Measurements from ENCODE around the gene PTCHD4. TPM values are rescaled to one million over a fixed set of nuclear protein-coding genes. Genes with fewer than 3 reads are reported as not detected.
A peak's percentile ranks its signal among the peaks of the same experiment; 100 is the strongest.
"Not testable (repeated sequence)": the region's sequence is repeated elsewhere in the genome, so short reads cannot be mapped to it uniquely, and the experiment has no call there.

PTCHD4 gene
- total RNA-seq, 1 donor from 2014 or later, result 0.52 TPM

- no peak overlapping the region for H3K27ac ChIP-seq (ENCODE audit: low read depth, low read length)
- no peak overlapping the region for H3K4me3 ChIP-seq (ENCODE audit: low read length in 3 of 3)
- H3K36me3 ChIP-seq (ENCODE audit: control insufficient read depth in 3 of 3, insufficient read depth in 3 of 3, low read length in 3 of 3), result no peaks in the 10 kb centered on the region
- no peaks in the 10 kb centered on the region for H3K27me3 ChIP-seq (ENCODE audit: control insufficient read depth in 3 of 3, insufficient read depth in 3 of 3, low read length in 3 of 3)
- no peaks in the 10 kb centered on the region for H3K9me3 ChIP-seq (ENCODE audit: control insufficient read depth in 3 of 3, low read length in 3 of 3)
- no peaks in the 10 kb centered on the region for H3K4me1 ChIP-seq (ENCODE audit: control insufficient read depth in 3 of 3, insufficient read depth in 3 of 3, low read length in 3 of 3)
- no peak overlapping the region for H3K9ac ChIP-seq (ENCODE audit: low read depth in 1 of 3, low read length in 3 of 3)
Measured at GRCh38 chr6:48123601-48124000, 12.6 kb upstream of the PTCHD4 start.

GRCh38 chr6:48121983-48122749 lies 11.2 kb upstream of the PTCHD4 start:
- not testable (repeated sequence) for H3K36me3 ChIP-seq (ENCODE audit: control insufficient read depth in 3 of 3, insufficient read depth in 3 of 3, low read length in 3 of 3); H3K27me3 ChIP-seq (ENCODE audit: control insufficient read depth in 3 of 3, insufficient read depth in 3 of 3, low read length in 3 of 3); H3K9ac ChIP-seq (ENCODE audit: low read depth in 1 of 3, low read length in 3 of 3); H3K4me3 ChIP-seq (ENCODE audit: low read length in 3 of 3); H3K9me3 ChIP-seq (ENCODE audit: control insufficient read depth in 3 of 3, low read length in 3 of 3); H3K27ac ChIP-seq (ENCODE audit: low read depth, low read length); H3K4me1 ChIP-seq (ENCODE audit: control insufficient read depth in 3 of 3, insufficient read depth in 3 of 3, low read length in 3 of 3)

GRCh38 chr6:48116699-48117645 lies 6.0 kb upstream of the PTCHD4 start:
- Histone ChIP-seq H3K9me3 (ENCODE audit: control insufficient read depth in 3 of 3, low read length in 3 of 3) (no peaks in the 10 kb centered on the region), H3K36me3 (ENCODE audit: control insufficient read depth in 3 of 3, insufficient read depth in 3 of 3, low read length in 3 of 3) (no peaks in the 10 kb centered on the region), H3K27ac (ENCODE audit: low read depth, low read length) (no peak overlapping the region), H3K27me3 (ENCODE audit: control insufficient read depth in 3 of 3, insufficient read depth in 3 of 3, low read length in 3 of 3) (no peaks in the 10 kb centered on the region), H3K4me1 (ENCODE audit: control insufficient read depth in 3 of 3, insufficient read depth in 3 of 3, low read length in 3 of 3) (no peaks in the 10 kb centered on the region), H3K4me3 (ENCODE audit: low read length in 3 of 3) (no peak overlapping the region), H3K9ac (ENCODE audit: low read depth in 1 of 3, low read length in 3 of 3) (no peak overlapping the region)

- Histone ChIP-seq H3K27me3 (ENCODE audit: control insufficient read depth in 3 of 3, insufficient read depth in 3 of 3, low read length in 3 of 3) (no peaks in the 10 kb centered on the region), H3K4me1 (ENCODE audit: control insufficient read depth in 3 of 3, insufficient read depth in 3 of 3, low read length in 3 of 3) (peaks cover 0 to 3% (median 0%) of the 10 kb centered on the region in 3 donors), H3K27ac (ENCODE audit: low read depth, low read length) (no peak overlapping the region), H3K36me3 (ENCODE audit: control insufficient read depth in 3 of 3, insufficient read depth in 3 of 3, low read length in 3 of 3) (no peaks in the 10 kb centered on the region), H3K9me3 (ENCODE audit: control insufficient read depth in 3 of 3, low read length in 3 of 3) (no peaks in the 10 kb centered on the region), H3K9ac (ENCODE audit: low read depth in 1 of 3, low read length in 3 of 3) (no peak overlapping the region), H3K4me3 (ENCODE audit: low read length in 3 of 3) (no peak overlapping the region)
Measured at GRCh38 chr6:48113130-48113529, 2.1 kb upstream of the PTCHD4 start.

- Histone ChIP-seq H3K4me1 (ENCODE audit: control insufficient read depth in 3 of 3, insufficient read depth in 3 of 3, low read length in 3 of 3) (peaks cover 0 to 3% (median 0%) of the 10 kb centered on the region in 3 donors), H3K9me3 (ENCODE audit: control insufficient read depth in 3 of 3, low read length in 3 of 3) (no peaks in the 10 kb centered on the region), H3K36me3 (ENCODE audit: control insufficient read depth in 3 of 3, insufficient read depth in 3 of 3, low read length in 3 of 3) (no peaks in the 10 kb centered on the region), H3K4me3 (ENCODE audit: low read length in 3 of 3) (no peak overlapping the region), H3K27me3 (ENCODE audit: control insufficient read depth in 3 of 3, insufficient read depth in 3 of 3, low read length in 3 of 3) (no peaks in the 10 kb centered on the region), H3K27ac (ENCODE audit: low read depth, low read length) (no peak overlapping the region), H3K9ac (ENCODE audit: low read depth in 1 of 3, low read length in 3 of 3) (no peak overlapping the region)
Measured at GRCh38 chr6:48111575-48111974, 578 bp upstream of the PTCHD4 start.

- Histone ChIP-seq H3K27me3 (ENCODE audit: control insufficient read depth in 3 of 3, insufficient read depth in 3 of 3, low read length in 3 of 3) (no peaks in the 10 kb centered on the region), H3K4me1 (ENCODE audit: control insufficient read depth in 3 of 3, insufficient read depth in 3 of 3, low read length in 3 of 3) (peaks cover 0 to 3% (median 0%) of the 10 kb centered on the region in 3 donors), H3K4me3 (ENCODE audit: low read length in 3 of 3) (peak overlapping the region; percentile 11 to 37 (median 26)), H3K27ac (ENCODE audit: low read depth, low read length) (peak overlapping the region; percentile 25), H3K9ac (ENCODE audit: low read depth in 1 of 3, low read length in 3 of 3) (no peak overlapping the region), H3K36me3 (ENCODE audit: control insufficient read depth in 3 of 3, insufficient read depth in 3 of 3, low read length in 3 of 3) (no peaks in the 10 kb centered on the region), H3K9me3 (ENCODE audit: control insufficient read depth in 3 of 3, low read length in 3 of 3) (no peaks in the 10 kb centered on the region)
Measured at GRCh38 chr6:48110436-48111142, 408 bp downstream of the PTCHD4 start.

- Histone ChIP-seq H3K9ac (ENCODE audit: low read depth in 1 of 3, low read length in 3 of 3) (no peak overlapping the region), H3K27ac (ENCODE audit: low read depth, low read length) (no peak overlapping the region)
Measured at GRCh38 chr6:48109944-48110343, 1.1 kb downstream of the PTCHD4 start.

GRCh38 chr6:48102476-48103195 lies 8.4 kb downstream of the PTCHD4 start:
- H3K9ac ChIP-seq (ENCODE audit: low read depth in 1 of 3, low read length in 3 of 3); H3K9me3 ChIP-seq (ENCODE audit: control insufficient read depth in 3 of 3, low read length in 3 of 3); H3K4me3 ChIP-seq (ENCODE audit: low read length in 3 of 3); H3K36me3 ChIP-seq (ENCODE audit: control insufficient read depth in 3 of 3, insufficient read depth in 3 of 3, low read length in 3 of 3); H3K27ac ChIP-seq (ENCODE audit: low read depth, low read length); H3K27me3 ChIP-seq (ENCODE audit: control insufficient read depth in 3 of 3, insufficient read depth in 3 of 3, low read length in 3 of 3); H3K4me1 ChIP-seq (ENCODE audit: control insufficient read depth in 3 of 3, insufficient read depth in 3 of 3, low read length in 3 of 3): not testable (repeated sequence)

More at GRCh38 chr6:48109944-48110343, 1.1 kb downstream of the PTCHD4 start:
- H3K9me3 ChIP-seq (ENCODE audit: control insufficient read depth in 3 of 3, low read length in 3 of 3), result no peaks in the 10 kb centered on the region
- no peaks in the 10 kb centered on the region for H3K36me3 ChIP-seq (ENCODE audit: control insufficient read depth in 3 of 3, insufficient read depth in 3 of 3, low read length in 3 of 3)
- peaks cover 0 to 3% (median 0%) of the 10 kb centered on the region in 3 donors for H3K4me1 ChIP-seq (ENCODE audit: control insufficient read depth in 3 of 3, insufficient read depth in 3 of 3, low read length in 3 of 3)
- no peaks in the 10 kb centered on the region for H3K27me3 ChIP-seq (ENCODE audit: control insufficient read depth in 3 of 3, insufficient read depth in 3 of 3, low read length in 3 of 3)
- peak overlapping the region in 1 of 3 donors; percentile 15 for H3K4me3 ChIP-seq (ENCODE audit: low read length in 3 of 3)

GRCh38 chr6:48101290-48101689 lies 9.7 kb downstream of the PTCHD4 start:
- Histone ChIP-seq H3K9me3 (ENCODE audit: control insufficient read depth in 3 of 3, low read length in 3 of 3) (no peaks in the 10 kb centered on the region), H3K27me3 (ENCODE audit: control insufficient read depth in 3 of 3, insufficient read depth in 3 of 3, low read length in 3 of 3) (no peaks in the 10 kb centered on the region), H3K9ac (ENCODE audit: low read depth in 1 of 3, low read length in 3 of 3) (no peak overlapping the region), H3K36me3 (ENCODE audit: control insufficient read depth in 3 of 3, insufficient read depth in 3 of 3, low read length in 3 of 3) (no peaks in the 10 kb centered on the region), H3K4me3 (ENCODE audit: low read length in 3 of 3) (no peak overlapping the region), H3K4me1 (ENCODE audit: control insufficient read depth in 3 of 3, insufficient read depth in 3 of 3, low read length in 3 of 3) (peaks cover 0 to 3% (median 0%) of the 10 kb centered on the region in 3 donors), H3K27ac (ENCODE audit: low read depth, low read length) (no peak overlapping the region)
